Activated CD8-positive, alpha-beta memory T cell treated with anti-CD3 and anti-CD28 coated beads, Interleukin-2, amount 50 U/mL, for 4 hours (primary cell): Measurements from ENCODE around the gene L3HYPDH.
"Not testable (repeated sequence)": the region's sequence is repeated elsewhere in the genome, so short reads cannot be mapped to it uniquely, and the experiment has no call there.

Experiments used
- DNase-seq: peaks from one replicate; pipeline ENCODE4 v3.0.0-alpha.2; 2020

Gene L3HYPDH

GRCh38 chr14:59475709-59476108, 8.5 kb downstream of the L3HYPDH start:
- no peak for DNase-seq

DNA sequence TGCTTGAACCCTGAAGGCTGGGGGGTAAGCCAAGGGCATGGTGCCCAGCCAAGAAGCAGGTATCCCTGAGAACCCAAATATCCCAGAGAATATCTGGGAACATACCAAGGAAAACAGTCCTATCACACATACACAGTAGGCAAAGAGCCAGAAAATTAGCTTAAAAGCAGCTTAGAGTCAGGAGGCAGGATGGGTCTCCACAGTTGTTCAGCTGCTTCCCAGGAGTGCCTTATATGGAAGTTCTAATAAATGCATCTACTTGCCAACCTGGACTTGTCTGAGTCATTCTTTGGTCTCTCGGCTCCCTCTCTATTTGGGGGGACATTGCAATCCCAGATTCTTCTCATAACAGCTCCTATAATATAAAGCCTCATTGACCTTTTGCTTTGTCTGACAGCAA, 10.0 kb downstream of the L3HYPDH start:
- no peak for DNase-seq

DNA sequence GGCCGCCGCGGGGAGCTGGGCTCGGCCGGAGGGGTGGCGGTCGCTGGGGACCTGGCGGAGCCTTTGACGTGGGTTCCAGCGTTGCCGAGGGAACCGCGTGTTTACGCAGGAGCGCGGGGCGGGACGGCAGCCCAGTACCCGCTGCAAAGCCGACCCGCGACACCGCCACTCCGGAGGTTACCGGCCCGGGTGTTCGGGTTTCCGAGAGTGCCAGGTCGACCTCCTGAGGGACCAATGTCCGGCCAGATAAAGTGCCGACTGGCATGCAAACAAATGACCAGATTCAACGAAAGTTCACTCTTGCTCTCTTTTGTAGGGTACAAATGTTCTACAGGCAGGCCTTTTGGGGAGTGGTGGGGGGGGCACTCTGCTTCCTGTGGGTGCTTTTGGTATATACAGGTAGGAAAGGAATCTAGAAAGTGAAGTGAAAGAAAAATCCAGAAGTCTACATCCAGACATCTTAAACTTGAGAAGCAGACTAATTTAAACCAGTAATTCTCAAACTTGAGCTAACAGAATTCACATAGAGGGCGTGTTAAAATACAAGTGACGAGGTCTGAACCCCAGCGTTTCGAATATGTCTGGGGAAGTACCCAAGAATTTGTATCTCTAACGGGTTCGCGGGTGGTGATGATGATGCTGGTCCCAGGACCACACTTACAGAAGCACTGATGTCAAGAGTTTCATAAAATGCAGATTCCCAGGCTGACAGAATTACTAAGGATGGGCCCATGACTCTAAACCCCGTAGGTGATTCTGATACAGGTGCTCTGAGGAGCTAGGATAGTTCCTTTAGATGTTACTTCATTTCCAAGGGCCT, 18.7 kb downstream of the L3HYPDH start, which contains the start of gene GPR135:
Gene GPR135, minus strand, starts transcription at position 65 of the 820 bp plus-strand sequence. CDS start 154 bp downstream, outside the sequence.
- DNase-seq: peak; percentile 51

DNA sequence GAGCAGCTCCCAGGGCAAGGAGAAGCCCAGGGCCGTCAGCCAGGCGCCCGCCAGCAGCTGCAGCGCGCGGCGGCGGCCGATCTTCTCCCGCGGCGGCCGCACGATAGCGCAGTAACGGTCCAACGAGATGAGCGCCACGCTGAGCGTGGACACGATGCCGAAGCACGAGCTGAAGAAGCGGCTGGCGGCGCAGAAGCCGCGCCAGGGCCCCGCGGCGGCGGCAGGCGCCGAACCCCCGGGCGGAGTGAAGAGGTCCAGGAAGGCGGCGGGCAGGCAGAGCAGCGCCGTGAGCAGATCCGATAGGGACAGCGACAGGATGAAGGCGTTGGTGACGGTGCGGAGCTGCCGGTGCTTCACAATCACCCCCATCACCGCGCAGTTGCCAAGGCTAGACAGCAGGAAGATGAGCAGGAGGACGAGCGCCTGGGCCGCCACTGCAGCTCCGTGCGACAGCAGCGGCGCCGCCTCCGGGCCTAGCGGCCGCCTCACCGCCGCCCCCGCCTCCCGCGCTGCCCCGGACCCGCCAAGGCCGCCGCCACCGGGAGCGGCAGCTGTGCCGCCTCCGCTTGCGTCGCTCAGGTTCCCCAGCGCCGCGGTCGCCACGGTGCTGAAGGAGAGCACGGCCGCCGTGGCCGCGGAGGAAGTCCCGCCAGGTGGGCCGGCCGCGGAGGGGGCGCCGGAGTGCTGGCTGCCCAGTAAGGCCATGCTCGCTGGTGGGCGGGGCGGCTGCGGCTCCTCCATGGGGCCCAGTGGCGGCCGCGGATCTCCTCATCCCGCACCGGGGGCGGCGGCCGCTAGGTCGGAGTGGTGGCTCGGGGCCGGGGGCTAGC, 19.5 kb downstream of the L3HYPDH start:
- DNase-seq: peak; percentile 51

DNA sequence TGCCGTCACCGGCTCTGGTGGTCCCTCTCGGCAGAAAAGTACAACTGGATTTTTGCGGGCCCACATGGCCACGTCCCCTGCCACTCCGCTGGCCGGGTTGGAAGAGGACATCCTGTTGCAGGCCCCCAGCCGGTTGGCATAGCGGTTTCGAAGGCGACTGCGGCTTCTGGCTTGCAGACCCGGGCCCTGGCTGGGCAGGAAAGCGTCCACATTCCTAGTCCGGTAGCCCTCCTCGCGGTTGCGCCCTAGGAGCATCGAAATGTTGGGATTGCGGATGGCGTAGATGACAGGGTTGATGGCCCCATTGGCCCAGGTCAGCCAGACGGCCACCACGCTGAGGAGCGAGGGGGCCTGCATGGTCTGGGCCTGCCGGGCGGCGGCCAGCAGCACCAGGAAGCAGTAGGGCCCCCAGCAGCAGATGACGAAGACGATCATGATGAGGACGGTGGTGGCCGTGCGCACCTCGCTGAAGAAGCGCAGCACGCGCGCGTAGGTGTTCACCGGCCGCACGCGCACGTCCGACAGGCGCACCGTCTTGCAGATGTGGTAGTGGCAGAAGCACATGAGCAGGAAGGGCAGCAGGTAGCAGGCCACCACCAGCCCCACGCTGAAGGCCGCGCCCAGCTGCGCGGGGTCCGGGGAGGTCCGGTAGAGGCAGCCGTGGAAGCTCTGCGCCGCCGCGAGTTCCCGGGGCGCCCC, 20.3 kb downstream of the L3HYPDH start:
- peak; percentile 28 for DNase-seq

DNA sequence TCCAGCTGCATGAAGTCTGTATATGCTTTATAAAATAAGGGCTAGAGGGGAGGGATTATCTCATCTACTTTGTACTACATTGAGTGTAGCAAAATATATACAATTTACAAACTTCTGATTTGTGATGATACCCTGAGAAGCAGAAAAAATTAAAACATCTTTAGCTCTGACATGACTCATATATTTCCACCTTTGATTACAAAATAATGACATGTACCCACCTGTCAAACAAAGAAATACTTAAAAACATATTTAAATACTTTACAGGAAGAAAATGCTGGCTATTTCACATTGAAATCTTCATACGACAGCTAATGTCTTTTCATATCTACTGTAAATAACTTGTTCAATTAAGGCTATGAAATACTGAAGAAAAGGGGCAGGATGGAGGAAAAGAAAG, 22.3 kb downstream of the L3HYPDH start:
- no peak for DNase-seq

DNA sequence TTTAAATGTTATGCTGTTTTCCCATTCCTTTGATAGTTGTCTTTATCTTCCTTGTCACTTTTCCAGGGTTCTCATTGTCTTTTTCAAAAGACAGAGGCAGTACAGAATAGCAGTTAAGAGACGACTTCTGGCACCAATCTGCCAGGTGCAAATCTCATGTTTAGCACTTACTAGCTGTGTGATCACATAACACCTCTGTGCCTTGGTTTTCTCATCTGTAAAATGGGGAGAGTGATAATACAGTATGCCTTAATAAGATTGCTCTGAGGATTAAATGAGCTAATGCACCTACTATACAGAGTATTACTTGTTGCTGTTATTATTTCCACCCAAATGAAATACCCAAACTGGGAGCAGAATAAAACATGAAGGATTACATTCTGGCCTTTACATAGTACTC, 23.8 kb downstream of the L3HYPDH start:
- no peak for DNase-seq

DNA sequence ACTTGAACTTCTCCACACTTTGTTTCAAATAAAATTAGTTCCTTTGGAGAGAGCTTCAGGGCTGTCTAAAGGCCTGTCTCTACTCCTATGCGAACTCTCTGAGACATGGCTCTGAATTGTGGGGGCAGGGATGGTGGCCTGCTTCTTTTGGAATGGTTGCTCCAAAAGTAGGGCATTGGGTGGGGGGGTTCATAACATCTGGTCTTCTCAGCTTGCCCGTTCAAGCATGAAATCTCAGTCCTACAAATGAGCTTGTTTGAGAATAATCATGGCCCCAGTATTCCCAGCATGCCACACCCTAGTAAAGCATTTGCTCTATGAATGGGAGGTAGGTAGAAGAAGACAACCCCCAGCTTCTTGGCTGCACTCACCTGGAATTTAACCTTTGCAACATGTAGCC, 25.7 kb downstream of the L3HYPDH start:
- no peak for DNase-seq

- DNase-seq: no peak
Measured at GRCh38 chr14:59455411-59455810, 28.8 kb downstream of the L3HYPDH start.

GRCh38 chr14:59454139-59454538, 30.1 kb downstream of the L3HYPDH start:
- DNase-seq: no peak

- no peak for DNase-seq
Measured at GRCh38 chr14:59451849-59452248, 32.4 kb downstream of the L3HYPDH start.

DNA sequence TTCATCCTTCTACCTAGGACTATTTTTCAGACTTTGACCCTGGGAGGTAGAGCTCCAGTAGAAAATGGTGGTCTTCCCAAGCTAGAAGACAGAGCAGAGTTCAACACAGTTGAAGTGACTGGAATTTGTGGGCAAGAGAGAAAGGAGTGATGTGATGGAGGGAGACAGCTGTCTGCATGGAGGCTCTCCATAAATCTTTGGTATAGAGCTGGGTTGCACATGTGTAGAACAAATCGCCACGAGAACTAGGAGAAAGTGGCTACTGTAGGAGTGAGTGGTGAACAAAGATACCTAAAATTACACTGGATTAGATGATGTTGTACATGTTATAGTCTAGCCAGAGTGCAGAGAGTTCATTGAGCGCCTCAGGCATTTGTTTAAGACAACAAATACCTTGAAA, 33.5 kb downstream of the L3HYPDH start:
- DNase-seq: no peak

GRCh38 chr14:59448673-59449072, 35.5 kb downstream of the L3HYPDH start:
- DNase-seq: not testable (repeated sequence)

DNA sequence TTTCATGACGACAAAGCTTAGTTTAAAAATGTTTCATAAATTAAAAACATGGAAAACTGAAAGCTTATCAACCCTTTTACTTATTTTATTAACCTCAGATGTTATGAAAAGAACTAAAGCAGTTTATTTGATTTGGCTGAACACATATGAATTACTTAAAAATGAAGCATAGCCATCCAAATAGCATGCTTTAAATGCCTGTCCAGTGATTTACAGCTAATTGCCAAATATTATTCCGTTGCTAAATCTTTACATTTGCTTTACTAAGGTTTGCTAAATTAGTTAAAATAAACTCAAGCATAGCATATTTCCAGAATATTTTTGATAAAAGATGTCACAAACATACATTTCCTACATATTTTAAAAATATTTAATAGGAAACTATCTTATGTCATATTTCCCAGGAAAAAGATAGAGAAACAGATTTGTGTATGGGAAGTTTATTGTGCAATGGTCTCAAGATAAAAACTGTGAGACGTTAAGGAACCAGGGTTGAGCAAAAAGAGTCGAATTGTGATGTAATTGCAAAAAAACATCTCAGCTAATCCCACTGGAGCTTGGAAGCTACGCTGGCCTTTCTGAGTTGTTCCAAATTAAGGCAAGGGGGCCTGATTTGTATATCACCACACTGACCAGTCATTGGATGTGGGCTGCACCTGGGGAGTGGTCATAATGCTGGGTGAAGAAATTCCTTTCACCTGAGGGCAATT, 44.8 kb downstream of the L3HYPDH start:
- DNase-seq: no peak

DNA sequence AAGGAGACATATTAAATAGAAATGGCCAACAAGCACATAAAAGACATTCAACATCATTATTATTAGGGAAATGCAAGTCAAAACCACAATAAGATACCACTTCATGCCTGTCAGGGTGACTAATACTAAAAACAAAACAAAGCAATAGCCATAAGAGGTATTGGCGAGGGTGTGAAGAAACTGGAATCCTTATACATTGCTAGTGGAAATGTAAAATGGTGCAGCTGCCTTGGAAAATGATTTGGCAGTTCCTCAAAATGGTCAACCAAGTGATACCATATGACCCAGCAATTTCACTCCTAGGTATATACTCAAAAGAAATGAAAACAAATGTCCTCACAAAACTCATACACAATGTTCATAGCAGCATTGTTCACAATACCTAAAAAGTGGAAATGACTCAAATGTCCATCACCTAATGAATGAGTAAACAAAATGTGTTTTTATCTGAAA, 46.0 kb downstream of the L3HYPDH start:
- DNase-seq: no peak

DNA sequence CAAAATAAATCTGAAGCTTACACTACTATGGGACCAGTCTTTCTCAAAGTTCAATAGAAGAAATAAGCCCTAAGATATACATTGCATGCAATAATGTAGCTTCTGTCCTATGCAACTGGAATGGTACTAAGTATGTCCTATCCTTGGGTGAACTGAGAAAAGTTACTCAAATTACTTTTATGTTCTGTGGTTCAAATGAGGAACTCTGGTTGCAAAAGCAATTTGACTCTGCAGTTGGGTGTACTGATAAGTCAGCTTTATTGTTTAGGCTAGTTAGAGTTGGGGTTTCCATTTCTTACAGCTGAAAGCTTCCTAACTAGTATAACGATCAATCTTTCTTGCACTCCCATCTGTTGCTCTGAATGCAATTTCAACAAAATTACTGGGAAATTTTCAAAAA, 48.2 kb downstream of the L3HYPDH start:
- DNase-seq: no peak

GRCh38 chr14:59435101-59435500, 49.1 kb downstream of the L3HYPDH start:
- DNase-seq: no peak

DNA sequence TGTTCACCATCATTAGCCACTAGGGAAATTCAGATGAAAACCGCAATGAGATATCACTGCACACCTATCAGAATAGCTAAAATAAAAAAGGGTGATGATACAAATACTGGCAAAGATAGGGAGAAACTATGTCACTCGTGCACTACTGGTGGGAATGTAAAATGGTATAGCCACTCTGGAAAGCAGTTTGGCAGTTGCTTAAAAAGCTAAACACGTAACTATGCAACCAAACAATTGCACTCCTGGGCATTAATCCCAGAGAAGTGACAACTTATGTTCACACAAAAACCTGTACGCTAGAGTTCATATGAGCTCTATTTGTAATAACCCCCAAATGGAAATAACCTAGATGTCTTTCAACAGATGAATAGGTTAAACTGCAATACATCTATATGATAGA, 54.4 kb downstream of the L3HYPDH start:
- DNase-seq: no peak

DNA sequence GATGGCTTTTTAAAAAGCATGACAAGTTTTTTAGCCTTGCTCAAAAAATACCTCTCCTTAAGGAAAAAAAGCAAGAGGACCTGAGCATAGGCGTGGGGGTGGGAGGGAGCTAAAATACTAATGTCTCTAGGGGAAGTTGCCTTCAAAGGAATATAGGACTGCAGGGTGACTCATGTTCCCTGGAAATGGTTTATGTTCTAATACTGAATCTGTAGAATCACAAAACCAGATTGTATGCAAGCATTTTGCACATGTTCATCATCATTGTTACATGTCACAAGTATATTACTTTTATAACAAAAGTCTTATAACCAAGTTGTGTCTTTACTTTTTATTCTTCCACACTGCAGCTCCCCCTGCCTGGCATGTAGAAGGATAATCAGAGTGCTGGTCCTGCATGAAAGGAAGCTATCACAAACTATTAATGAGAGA, 55.6 kb downstream of the L3HYPDH start:
- no peak for DNase-seq

DNA sequence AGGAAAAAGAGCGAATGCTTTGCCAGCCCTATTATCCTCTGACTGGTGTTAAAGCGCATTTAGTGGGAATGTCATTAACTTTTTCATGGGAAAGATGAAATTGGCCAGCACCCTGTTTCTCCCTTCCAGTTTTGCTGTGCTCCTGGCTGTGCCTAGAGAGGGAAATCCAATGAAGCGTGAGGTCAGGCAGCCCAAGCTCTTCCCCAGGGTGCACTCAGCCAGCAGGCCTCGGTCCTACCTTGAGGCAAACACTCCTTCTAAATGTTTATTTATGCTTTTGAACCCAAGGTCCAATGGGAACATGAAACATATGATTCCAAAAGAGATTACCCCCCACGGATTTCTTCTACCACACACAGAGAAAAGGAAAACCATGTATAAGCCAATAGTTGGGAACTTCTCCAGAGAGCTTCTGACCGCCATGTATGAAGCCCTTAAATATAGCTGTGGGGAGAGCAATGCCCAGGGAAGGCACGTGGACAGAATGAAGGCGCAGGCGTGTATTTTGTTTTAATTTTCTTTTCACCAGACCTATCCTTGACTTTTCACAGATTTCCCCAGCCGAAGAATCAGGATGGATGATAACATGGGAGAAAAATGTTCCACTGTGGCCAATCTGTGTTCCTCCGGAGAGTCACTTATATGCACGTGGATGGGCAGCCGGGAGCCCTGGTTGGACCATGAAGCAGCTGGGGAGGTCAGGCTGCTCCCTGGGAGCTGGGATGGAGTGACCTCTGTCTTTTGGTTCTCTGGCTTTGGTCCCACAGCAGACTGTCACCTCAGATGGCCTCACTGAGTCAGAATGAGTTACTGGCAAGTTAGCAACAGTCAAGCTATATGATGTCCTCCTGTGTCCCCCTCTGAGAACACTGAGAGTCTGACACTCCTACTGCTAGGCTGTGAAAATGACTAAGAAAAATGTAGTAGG, 56.3 kb downstream of the L3HYPDH start:
- no peak for DNase-seq

DNA sequence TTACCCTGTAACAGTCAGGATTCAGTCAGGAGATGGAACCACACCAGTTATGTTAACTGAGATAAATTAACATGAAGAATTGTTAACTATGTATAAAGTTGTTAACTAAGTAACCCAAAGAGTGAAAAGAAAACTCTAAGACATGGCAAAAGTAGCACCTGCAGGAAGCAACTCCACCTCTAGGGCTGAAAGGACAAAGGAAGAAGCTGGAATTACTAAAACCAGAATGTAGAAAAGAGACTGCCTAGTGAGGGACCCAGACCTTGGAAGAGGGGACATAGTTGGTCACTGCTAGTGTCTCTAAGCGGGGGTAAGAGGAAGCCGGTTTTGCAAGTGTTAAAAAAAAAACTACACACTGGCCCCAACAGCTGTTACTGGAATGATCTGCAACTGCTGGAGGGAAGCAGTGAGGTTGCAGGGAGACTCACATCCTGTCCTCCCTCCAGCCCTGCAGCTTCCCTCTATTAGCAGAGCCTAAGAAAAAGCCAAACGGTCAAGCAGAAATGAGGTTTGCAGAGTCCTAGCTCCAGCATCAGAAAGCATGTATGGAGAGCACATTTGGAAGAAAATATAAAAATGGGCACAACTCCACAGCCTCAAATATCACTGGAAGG, 58.8 kb downstream of the L3HYPDH start:
- DNase-seq: no peak
